GM21786 (cell line): ENCODE data around the gene PEX14.

Source experiments
- ATAC-seq: cut with Tn5 transposase; IDR thresholded peaks from one replicate; pipeline ENCODE4 v1.9.1; 2021; ENCODE audit not compliant: unreplicated experiment

PEX14 gene

DNA sequence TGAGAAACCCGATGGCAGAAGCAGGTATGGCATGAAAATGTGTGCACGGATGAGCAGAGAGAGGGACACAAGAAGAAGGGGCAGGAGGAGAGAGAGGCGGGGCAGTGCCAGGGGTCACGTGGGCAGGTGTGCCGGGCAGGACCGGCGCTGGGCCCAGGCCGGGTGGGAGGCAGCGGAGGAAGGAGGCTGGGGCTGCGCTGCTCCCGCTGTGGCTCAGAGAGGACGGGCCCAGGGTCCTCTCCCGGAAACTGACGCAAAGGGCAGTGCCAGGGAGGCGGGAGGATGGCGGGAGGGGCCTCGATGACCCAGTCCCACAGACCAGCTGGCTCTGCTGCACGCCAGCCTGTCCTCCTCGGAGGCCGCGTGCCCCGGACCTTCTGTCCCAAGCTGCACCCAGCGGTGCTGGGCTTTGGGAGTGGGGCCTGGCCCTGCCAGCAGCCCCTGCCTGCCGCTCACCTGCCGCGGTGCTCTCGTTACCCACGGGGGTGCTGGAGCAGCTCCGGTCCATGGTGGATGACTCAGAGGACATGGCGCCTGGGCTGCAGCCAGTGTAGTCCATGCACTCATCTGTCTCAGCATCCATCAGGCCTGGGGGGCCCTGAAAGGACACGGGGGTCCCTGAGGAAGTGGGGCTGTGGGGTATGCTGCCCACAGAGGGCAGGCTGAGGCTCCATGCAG, 167.8 kb downstream of the PEX14 start:
- no peak for ATAC-seq

DNA sequence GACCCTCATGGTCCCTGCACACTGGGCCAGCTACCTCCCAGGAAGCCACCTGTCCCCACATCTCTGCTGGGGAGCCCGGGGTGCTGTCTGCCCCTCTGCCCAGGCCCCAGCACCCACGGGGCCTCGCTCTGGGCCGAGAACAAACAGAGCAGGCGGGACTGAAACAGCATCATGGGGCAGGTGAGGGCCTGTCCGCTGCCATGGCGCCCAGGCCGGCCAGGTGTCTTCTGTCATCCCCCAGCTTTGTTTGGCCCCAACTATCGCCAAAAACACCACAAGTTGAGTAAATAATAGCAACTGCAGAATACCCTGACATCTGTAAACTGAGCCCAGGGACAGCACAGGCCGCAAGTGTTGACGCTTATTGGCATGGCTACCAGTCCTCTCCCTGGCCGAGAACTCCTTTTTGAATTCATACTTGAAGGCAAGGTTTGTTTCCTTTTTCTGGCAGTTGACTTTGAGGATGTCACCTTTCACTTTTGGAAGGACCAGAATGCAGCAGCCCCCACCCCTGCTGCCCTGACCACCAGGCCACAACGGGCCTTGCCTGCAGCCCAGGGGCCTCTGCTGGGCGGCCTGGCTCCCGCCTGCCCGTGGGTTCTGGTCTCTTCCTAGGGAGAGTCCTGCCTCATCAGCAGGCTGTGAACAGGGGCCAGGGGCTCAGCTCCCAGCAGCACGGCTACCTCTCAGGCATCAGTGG, 169.0 kb downstream of the PEX14 start:
- no peak for ATAC-seq

DNA sequence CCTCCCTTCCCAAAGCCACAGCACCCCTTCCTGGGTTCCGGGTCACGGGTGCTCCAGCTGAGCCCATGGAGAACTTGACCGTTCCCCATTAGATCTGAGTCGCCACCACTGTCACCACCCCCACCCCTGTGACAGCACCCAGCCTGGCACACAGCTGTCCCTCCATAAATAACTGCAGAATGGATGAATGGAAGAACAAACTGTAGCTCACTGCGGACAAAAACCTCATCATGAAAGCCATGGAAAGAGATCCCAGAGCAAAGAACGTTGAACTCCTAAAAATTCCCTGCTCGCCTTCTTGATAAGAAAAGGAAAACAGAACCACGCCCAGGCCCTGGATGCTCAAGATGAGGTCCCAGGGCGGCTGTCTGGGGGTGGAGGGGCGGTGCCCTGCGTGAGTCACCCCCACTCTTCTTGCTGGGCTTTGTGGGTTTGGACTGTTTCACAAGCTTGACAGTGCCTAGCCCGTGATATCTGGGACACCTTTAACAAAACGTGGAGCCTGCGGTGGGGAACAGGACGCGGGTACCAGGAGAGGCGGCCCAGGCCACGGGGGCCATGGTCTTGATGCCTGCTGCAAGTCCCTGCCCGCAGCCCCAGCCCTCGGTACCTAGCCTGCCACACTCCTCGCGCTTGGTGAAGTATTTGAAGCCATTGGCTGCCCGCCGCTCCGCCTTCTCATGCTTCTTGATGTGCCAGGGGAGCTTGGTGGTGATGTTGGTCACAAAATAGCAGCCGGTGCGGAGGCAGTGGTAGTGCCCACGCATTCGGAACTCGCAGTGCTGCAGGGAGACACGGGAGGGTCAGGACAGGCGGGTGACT, 169.8 kb downstream of the PEX14 start:
- ATAC-seq, result no peak

DNA sequence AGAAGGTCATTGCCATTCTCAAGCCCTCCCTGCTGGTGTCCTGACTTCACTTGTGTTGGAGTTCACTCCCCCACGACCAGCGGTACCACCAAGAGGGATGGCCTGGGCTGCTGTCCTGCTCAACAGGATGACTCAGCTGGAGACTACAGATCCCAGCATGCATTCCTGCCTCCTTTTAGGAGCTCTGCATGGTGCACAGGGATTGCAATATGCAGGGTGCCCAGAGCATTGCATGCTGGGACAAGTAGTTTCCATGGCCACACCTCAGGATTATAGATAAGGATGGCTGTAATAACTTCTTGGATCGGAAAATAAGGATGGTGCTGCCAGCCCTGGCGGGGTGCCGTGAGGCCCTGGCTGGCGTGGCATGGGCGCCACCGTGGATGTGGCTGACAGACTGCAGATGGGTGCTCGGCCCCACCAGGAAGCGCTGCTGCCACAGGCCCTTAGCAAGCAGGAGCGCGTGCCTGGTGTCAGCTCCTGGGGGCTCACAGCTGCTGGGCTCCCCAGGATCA, 171.7 kb downstream of the PEX14 start:
- ATAC-seq, result no peak

DNA sequence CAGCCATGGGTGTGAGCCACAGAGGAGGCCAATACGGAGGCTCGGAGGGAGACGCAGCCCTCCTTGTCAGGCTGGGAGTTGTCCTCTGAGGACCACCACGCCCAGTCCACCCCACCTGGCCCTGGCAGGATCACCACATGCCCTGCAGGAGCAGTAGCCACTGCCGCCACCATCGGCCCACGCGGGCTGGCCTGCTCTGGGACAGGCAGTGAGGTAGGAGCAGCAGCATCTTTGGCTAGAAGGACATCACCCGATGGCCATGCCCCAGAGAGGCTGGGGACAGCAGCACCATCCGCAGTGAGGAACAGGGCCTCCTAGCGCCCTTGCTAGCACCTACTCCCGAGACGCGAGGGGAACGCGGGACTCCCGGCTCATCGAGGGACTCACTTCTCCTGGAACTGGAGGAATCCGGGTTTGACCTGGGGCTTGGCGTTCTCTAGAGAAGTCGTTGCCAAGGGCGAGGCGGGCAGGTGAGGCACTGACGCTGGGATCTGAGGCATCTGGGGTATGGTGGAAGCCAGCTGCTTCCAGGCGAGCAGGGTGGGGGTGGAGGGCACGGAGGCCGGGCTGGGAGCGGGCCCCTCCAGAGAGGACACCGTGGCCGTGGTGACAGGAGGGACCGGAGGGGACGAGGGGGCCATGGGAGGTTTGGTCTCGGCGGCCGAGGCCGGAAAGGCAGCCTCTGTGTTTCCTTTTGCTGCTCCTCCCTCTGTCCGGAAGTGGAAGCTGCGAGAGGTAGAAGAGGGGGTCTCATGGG, 172.8 kb downstream of the PEX14 start:
- ATAC-seq, result no peak

DNA sequence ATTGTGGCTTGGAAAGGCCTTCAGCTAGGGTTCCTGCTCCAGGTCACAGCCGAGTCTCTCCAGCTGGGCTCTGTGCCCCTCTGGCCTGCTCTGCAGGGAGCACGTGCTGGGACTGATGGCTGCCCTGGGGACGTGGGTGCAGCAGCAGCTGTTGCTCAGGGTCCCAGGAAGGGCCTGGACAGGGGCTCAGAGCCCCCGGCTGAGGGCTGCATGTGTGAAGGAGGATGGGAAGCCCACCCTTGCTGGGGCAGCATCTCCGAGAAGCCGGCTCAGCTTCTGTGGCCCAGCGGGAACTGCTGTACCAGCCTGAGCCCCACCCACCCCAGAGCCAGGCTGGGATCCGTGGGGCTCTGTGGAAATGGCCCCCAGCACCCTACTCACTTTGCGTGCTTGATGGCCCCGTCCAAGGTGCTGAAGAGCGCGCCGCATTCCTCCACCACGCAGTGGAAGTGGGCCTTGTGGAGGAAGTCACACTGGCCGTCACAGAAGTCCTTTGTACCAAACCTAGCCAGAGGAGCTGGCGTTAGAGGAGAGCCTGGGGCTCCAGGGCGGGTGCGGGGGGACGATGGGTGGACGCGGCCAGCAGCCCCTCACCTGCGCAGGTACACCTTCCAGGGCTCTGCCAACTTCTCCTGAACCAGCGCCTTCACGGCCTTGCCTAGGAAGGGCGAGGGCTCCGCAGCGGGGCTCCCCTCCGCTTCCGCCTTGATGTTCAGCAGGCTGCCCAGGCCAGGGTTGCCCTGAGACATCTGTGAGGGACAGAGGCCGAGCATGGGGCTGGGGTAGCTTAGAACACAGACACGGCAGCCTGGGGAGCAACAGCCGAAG, 174.2 kb downstream of the PEX14 start:
- ATAC-seq, result no peak

DNA sequence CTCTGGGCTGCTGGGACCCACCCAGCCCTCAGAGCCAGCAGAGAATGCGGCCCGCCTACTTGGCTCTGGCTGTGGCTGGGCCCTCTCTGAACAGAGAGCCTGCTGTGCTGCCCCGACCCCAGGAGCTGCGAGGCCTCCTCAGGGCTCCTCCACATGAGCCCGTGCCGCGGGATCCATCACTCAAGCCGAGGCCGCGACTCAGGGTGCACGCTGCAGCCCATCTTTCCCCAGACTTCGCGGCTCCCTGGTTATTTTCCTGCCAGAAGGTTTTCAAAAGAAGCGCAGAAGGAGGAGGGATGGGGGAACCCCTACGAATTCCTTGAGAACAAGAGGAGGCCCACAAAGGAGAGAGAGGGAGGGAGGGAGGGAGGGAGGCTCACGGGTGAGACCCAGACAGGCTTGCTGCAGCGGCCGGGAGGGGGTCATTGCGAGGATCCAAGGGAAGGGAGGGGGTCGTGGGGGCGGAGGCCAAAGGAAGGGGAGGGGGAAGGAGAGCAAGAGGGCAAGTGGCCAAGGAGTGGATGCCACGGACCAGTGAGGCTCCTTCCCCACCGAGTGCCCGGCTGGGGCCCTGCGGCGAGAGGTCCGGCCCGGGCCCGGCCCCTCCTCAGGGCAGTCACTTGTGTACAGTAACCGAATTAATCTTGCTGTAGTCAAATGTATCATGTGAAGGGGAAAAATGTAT, 174.9 kb downstream of the PEX14 start:
- no peak for ATAC-seq

DNA sequence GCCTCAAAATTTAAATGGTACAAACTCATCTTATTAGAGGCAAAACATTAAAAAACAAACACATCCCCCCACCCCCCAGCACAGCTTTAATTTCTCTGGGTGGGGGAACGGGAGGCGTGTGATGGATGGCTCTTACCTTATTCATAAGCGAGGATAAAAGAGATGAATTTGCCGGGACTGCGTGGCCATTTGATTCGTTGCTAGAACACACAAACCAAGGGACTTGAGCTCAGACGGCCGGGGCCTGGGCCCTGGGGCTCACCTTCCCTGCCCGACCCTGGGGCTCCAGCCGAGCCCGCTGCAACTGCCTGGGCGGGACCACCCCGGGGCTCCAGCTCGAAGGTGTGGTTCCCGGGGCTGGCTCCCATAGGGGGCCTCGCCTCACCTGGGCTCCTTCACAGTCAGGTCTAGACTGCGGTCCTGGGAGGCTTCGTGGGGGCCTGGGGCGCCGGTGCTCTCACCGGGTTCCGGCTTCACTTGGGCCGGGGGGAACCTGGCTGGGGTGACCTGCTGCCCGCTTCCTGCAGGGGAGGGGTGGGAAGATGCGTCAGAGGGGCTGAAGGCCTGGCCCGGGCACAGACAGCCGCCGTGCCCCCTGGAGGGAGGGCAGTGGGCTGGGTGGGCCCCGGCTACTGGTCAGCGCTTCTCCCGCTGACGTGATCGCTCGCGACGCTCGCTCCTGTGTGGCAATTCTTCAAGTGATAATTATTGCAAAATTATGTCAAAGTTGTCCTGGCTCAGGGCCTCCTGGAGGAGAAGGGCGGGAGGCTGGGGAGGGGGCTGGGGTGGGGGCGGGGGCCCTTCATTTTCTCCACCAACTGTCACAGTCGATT, 176.0 kb downstream of the PEX14 start:
- no peak for ATAC-seq

DNA sequence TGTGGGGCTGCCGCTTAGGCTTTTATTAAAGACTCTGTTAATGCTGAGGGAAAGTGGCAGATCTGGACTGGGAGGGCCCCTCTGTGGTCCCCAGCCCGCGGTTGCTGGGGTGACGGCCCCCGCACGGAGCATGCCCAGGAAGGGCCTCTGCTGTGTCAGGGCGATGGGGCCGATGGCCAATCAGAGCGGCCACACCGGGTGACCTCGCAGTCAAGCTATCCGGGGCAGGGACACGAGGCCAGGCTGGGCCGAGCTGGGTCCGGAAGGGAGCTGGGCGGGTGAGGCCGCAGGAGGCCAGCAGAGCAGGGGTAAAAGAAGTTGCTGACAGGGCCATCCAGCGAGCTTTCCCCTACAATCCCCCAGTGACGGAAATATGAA, 176.6 kb downstream of the PEX14 start:
- ATAC-seq, result no peak

DNA sequence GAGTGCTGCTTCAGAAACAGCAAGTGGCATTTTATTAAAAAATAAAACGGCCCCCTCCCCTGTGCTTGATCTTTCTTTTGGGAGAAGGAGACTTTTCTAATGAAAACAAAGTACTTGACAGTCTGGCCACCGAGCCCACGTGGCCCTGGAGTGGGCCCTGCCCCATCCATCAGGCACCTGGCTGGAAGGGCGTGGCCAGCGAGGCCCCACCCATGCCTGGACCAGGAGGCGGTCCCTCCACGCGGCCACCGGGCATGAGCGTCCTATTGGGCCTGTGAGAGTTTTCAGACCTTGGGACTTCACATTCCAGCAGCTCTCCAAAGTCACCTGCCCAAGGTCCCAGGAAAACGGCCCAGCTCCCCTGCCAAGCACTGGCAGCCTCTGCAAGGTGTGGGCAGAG, 177.0 kb downstream of the PEX14 start:
- ATAC-seq, result no peak

DNA sequence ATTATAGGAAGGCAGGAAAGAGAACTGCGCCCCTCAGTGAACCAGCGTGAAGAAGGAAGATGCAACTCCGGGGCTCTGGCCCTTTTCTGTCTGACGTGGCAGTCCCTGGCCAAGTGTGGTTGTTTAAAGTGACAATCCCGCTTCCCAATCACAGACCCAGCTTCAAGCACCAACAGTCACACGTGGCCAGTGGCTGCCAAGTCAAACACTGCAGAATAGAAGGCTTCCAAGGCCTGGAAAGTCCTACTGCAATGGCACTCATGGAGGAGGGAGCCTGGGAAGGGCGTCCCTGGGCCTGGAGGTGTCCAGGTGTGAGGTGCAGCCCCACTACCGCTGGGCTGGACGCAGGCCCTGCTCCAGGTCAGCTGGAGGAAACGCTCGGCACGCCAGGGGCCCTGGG, 177.9 kb downstream of the PEX14 start:
- ATAC-seq, result no peak

DNA sequence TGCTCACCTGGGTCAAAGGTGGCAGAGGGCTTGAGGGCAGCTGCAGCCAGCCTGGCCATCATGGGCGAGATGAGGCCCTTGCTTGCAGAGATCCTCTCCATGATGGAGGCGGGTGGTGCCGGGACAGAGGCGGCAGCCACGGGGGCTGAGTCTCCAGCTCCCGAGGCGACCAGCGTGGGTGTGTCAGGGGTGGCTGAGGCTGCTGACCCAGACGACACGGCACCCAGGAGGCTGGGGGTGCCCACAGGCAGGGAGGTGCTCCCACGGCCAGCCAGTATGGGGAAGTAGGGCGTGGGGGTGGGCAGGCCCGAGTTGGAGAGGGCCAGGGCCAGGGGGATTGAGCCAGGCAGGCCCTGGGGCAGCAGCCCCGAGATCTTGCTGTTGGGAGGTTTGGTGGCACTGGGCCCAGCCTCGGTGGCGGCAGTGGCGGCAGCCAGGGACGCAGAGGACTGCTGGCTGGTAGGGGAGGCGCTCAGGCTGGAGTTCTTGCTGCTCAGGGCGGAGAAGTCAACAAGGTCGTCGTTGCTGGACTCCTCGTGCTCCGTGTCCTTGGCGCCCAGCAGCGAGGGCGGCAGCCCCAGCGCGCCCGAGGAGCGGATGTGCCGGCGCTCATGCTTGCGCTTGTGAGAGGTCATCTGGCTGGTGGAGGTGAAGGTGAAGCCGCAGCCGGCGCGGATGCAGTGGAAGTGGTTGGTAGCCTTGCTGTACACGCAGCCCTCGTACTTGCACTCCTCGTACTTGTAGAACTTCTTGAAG, 178.8 kb downstream of the PEX14 start:
- no peak for ATAC-seq

DNA sequence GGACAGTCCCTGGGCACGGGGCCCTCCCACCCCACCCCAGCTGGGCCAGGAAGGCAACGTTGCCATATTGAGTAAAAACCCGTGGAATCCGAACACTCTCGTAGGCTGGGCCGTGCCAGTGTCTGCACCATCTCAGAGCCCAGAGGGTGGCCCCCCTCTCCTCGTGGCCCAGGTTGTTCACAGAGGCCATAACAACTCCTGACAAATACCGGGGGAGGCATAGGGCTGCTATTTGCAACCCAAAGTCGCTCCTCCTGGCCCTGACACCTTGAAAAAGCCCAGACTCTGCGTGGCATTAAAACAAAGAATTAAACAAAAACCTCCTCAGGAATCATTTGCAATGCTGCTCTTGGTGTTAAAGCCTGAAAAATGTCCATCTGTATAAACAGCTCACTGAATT, 180.3 kb downstream of the PEX14 start:
- no peak for ATAC-seq

DNA sequence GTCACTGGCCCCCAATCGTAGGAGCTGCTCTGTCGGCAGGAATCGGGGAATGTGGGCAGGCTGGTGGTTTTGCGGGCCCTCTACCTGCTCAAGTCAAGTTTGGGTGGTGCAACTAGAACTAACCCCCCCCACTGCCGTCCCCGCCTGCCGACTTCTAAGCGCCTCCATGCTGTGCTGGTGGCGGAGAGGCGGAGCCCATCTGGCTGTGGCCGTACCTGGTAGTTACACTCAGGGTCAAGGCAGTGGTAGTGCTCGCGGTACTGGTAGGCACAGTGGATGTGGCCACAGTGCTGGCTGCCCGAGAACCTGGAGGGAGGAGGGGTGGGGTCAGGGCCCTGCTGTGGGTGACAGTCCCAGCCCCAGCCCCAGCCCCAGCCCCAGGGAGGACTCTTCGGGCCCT, 181.7 kb downstream of the PEX14 start:
- ATAC-seq, result no peak

DNA sequence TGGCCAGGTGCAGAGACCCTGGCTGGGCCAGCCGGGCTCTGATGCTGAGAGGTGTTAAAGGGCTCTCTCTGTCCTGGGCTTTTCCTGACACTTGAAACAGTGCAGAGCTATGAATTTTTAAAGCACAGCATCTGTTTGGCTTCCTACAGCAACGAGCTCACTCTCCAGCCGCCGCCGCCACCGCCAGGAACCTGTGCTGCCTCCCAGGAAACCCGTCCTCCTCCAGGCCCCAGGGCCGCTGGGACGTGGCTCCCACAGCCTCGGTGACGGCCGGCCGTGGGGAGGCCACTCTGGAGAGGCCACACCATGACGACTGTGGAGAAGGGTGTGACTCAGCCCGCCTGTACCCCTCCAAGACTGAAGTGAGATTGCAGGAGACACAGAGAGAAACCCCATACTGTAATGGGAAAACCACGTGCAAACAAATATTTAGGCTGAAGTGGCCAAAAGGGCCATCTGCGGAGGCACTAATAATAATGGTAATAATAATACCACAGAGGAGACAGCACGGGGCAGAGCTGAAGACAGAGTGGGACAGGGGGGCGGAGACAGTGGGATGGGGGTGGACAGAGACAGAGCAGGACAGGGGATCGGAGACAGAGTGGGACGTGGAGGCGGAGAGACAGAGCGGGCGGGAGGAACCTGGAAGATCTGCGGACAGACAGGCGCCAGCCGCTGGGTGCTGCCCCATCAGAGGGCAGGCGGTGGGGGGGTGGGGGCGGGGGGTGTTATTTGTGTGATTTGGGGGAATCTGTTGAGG, 182.5 kb downstream of the PEX14 start:
- no peak for ATAC-seq

DNA sequence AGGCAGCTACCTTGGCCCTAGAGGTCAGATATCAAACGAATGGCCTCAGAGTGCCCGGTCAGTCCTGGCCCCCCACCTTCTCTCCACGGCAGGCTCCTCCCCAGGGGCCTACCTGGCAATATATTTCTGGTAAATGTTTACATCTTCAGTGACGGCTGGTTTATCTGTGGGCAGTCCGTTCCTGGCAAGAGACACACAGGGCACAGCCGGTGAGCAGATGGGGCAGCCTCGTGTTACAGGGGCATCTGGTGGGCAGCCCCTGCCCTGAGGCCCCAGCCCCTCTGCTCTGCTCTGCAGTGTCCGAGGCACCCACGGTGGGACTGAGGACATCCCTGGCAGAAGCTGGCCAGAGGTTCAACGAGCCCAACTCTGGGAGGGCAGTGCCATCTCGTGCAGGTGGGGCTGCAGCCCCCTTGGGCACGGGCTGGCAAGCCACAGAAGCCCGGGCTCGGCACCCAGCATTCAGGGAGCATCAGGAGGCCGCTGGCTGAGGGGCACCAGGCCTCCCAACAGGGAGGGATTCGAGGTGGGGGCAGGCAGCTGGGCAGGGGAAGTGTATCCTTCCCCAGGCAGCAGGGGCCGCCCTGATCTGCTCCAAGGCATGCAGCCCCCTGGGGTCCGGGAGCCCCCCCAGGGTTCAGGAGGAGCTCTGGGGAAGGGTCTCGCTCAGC, 183.8 kb downstream of the PEX14 start:
- ATAC-seq, result no peak

DNA sequence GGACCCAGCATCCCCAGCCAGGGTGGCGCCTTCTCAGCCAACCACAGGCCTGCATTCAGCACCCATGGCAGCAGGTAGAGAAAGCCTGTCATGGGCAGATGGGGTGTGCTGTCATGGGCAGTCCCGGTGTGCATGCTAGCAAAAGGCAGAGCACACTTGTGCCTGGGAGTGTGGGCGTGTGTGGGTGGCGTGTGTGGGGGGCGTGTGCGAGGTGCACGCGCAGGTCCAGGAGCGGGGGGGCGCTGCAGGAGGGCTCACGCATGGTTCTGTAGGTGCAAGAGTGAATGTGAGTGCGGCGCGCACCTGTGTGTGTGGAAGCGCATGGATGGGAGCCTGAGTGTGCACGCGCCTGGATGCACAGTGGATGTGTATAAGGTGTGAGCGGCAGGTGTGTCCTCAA, 184.5 kb downstream of the PEX14 start:
- ATAC-seq, result no peak
